ENCODE data around the gene PWWP2B. TPM values are rescaled to one million over a fixed set of nuclear protein-coding genes. Genes with fewer than 3 reads are reported as not detected.

The PWWP2B gene
- total and polyA plus RNA-seq, 2 of the 8 experiments (the other 6 are each of a cell fraction or from before 2014, with no cell fraction given) = 5.3 to 10.8 TPM

- Histone ChIP-seq H3K4me1 (replicated peaks in 1 of 4; ENCODE audit: control insufficient read depth in 3 of 4, insufficient read depth in 4 of 4, low read length in 3 of 4) (peaks cover 3 to 33% (median 21%) of the 10 kb centered on the region in 4 experiments; a peak in 6 of 7 replicates), H2AFZ (ENCODE audit: low read length) (no peak overlapping the region), H2AK5ac (ENCODE audit: low read depth, low read length) (peak overlapping the region; percentile 33; the same call in 1 of the 2 replicates), H3K4me3 (ENCODE audit: extremely low read depth in 1 of 4, insufficient read depth in 2 of 4, low read depth in 3 of 4, low read length in 4 of 4) (no peak overlapping the region), H4K8ac (ENCODE audit: extremely low read depth, insufficient read depth, low read length) (no peak overlapping the region; the same call in 1 of the 2 replicates), H3K27ac (ENCODE audit: low read depth, low read length) (no peak overlapping the region), H3K14ac (ENCODE audit: insufficient read length) (no peak overlapping the region), H3K79me2 (ENCODE audit: control insufficient read depth in 1 of 2, insufficient read depth in 2 of 2, low read length in 2 of 2) (no peaks in the 10 kb centered on the region), H2BK120ac (replicated peaks; ENCODE audit: low read depth, low read length) (peak overlapping the region; percentile 61), H3K56ac (replicated peaks; ENCODE audit: insufficient read length, low read depth, low read length) (peak overlapping the region; percentile 36), H4K20me1 (replicated peaks in 1 of 2; ENCODE audit: control insufficient read depth in 1 of 2, insufficient read depth in 2 of 2, low read length in 2 of 2) (peaks cover 0 to 4% of the 10 kb centered on the region in 2 experiments), H3K9me3 (ENCODE audit: insufficient read depth in 2 of 2, low read depth in 1 of 2, low read length in 1 of 2) (no peaks in the 10 kb centered on the region), H3K27me3 (replicated peaks in 1 of 4; ENCODE audit: control insufficient read depth in 3 of 4, extremely low read depth in 1 of 4, insufficient read depth in 3 of 4, low read length in 3 of 4) (no peaks in the 10 kb centered on the region), H2BK15ac (ENCODE audit: low read length) (peak overlapping the region; percentile 72; the same call in 1 of the 2 replicates), H3K4ac (replicated peaks; ENCODE audit: insufficient read length, low read depth, low read length) (peak overlapping the region; percentile 91), H3K18ac (ENCODE audit: extremely low read depth, low read length) (peak overlapping the region; percentile 81; the same call in 1 of the 2 replicates), H3K9ac (replicated peaks in 1 of 4; ENCODE audit: extremely low read depth in 1 of 4, low read depth in 3 of 4, low read length in 3 of 4) (no peak overlapping the region), H2BK12ac (ENCODE audit: low read depth, low read length) (peak overlapping the region; percentile 97; the same call in 1 of the 2 replicates), H3K23ac (ENCODE audit: insufficient read length) (no peak overlapping the region), H3K4me2 (ENCODE audit: insufficient read depth in 1 of 2, low read depth in 2 of 2, low read length in 2 of 2) (no peak overlapping the region), H3K23me2 (ENCODE audit: low read depth, low read length) (peaks cover 2% of the 10 kb centered on the region; the same call in 1 of the 2 replicates), H2BK5ac (ENCODE audit: low read depth, low read length) (peak overlapping the region; percentile 82; the same call in 1 of the 2 replicates), H4K91ac (replicated peaks; ENCODE audit: insufficient read length, low read length) (peak overlapping the region; percentile 100), H3K79me1 (ENCODE audit: low read depth, low read length) (peaks cover 3% of the 10 kb centered on the region), H2BK20ac (ENCODE audit: low read length) (peak overlapping the region; percentile 66; the same call in 1 of the 2 replicates), H3K36me3 (ENCODE audit: control insufficient read depth in 2 of 4, insufficient read depth in 4 of 4, low read length in 3 of 4) (no peaks in the 10 kb centered on the region), H4K5ac (ENCODE audit: insufficient read length, low read depth, low read length) (peak overlapping the region; percentile 38)
- DNase-seq (ENCODE audit: low read depth in 1 of 2, low spot score in 2 of 2) (no peak), FAIRE-seq (no peak)
- CTCF ChIA-PET (ENCODE audit: partially characterized antibody) = interaction anchor here (0.7 to 3.0 kb wide), 9 partner anchors 8 to 223 kb away, joined by 3 to 13 read pairs (median 4); no protein-coding TSS in a partner anchor
- POLR2A ChIA-PET (ENCODE audit: partially characterized antibody) = interaction anchor here (0.7 to 1.6 kb wide), 8 partner anchors 9 to 62 kb away, joined by 3 to 8 read pairs (median 4); no protein-coding TSS in a partner anchor
- 87% methylated on average over 22 of the region's 22 CpGs; no CpG with 5 or more reads in 1 of the 2 experiments for WGBS, 2 experiments (ENCODE audit: extremely low coverage in 1 of 2, insufficient coverage in 1 of 2, insufficient read length in 1 of 2, insufficient replicate concordance in 2 of 2, low coverage in 1 of 2, low lambda C conversion rate in 2 of 2, missing lambda C conversion rate in 1 of 2)
- TF ChIP-seq CTBP2 (IDR thresholded peaks at IDR 0.05; ENCODE audit: borderline replicate concordance, insufficient read depth, insufficient read length, low read length) = no peak
- no peak for TF ChIP-seq ZNF274 (IDR thresholded peaks at IDR 0.05; ENCODE audit: borderline replicate concordance, extremely low read depth, low read length)
- TF ChIP-seq KDM4A (IDR thresholded peaks at IDR 0.05; ENCODE audit: low read depth, low read length, severe bottlenecking) = no peak
- TF ChIP-seq POLR2AphosphoS5 (IDR thresholded peaks at IDR 0.05; ENCODE audit: low read depth, low read length) = no peak
- no peak for TF ChIP-seq SP4 (IDR thresholded peaks at IDR 0.05; ENCODE audit: low read length)
- no peak for TF ChIP-seq POLR2A (IDR thresholded peaks at IDR 0.05; ENCODE audit: control extremely low read depth in 1 of 2, low read depth in 2 of 2, low read length in 2 of 2)
- TF ChIP-seq CHD1 (IDR thresholded peaks at IDR 0.05; ENCODE audit: low read depth, low read length) = no peak
- no peak for TF ChIP-seq E2F6 (IDR thresholded peaks at IDR 0.05)
- TF ChIP-seq SP1 (IDR thresholded peaks at IDR 0.05; ENCODE audit: low read depth, low read length) = no peak
- TF ChIP-seq POU5F1 (IDR thresholded peaks at IDR 0.05; ENCODE audit: low read depth, low read length) = no peak
- TF ChIP-seq ASH2L (IDR thresholded peaks at IDR 0.05; ENCODE audit: low read length) = no peak
- no peak for TF ChIP-seq JUND (IDR thresholded peaks at IDR 0.05; ENCODE audit: low read length)
Observed at GRCh38 chr10:132445516-132446194, 48.7 kb downstream of the PWWP2B start.

Data from H1 (cell line).